K562 (cell line): ENCODE data around the gene CSDE1. TPM values are rescaled to one million over a fixed set of nuclear protein-coding genes. Genes with fewer than 3 reads are reported as not detected.

Experiments used
- ATAC-seq: fragments of 200-7000 bp; cut with Tn5 transposase; 3 replicates; pipeline ENCODE4 v1.9.1; 2020; ENCODE audit warnings: moderate library complexity
- BruUV-seq: library from RNA; stranded (reverse); fragments of 400-500 nt; replicated peaks from 2 replicates; lab custom pipeline; 2021; lab: Mats Ljungman, UMichigan
- CTCF ChIA-PET: fragments of 300-600 bp; formaldehyde crosslinking; extraction: SDS; loops from one replicate; lab custom pipeline; 2021; ENCODE audit warnings: low intra/inter-chr PET ratio; lab: Yijun Ruan, JAX
- POLR2A ChIA-PET: fragments of 300-600, 350-650 bp; sonication (Branson Sonifier 250); formaldehyde crosslinking; extraction: SDS; loops from one replicate; lab custom pipeline; 2021; ENCODE audit warnings: antibody characterized with exemption, inconsistent platforms; lab: Yijun Ruan, JAX
- DNase-seq, 4 experiments: peaks; one replicate each; pipeline versions ENCODE4 v3.0.0 to v3.0.0-alpha.2; 2011 to 2018; ENCODE audit warnings: low spot score in 3 of 4, mixed read lengths in 3 of 4; ENCODE audit errors: extremely low read depth in 1 of 4
- FAIRE-seq: peaks from 2 replicates; lab custom pipeline; 2011; peaks lifted over from hg19 to GRCh38; lab: Jason Lieb, UNC
- H2AFZ ChIP-seq: 2 replicates; pipeline ENCODE4 v1.6.0; 2011; ENCODE audit warnings: low read depth, low read length, control low read depth, inconsistent platforms
- H3K27ac ChIP-seq: fragments of 200-600 bp; 3 replicates; pipeline ENCODE4 v1.8.0; 2011; ENCODE audit warnings: low read depth, mild to moderate bottlenecking, control low read depth, inconsistent platforms, low read length, moderate library complexity, mixed read lengths; ENCODE audit errors: extremely low read depth
- H3K27me3 ChIP-seq, 2 experiments: fragments of 300-600 bp in 1 of 2; 2 replicates in 1 of 2; 3 replicates in 1 of 2; pipeline versions ENCODE4 v1.6.0 to v1.8.0; 2011; ENCODE audit warnings: inconsistent platforms in 2 of 2, low read length in 2 of 2, mild to moderate bottlenecking in 1 of 2, mixed read lengths in 1 of 2, moderate library complexity in 1 of 2; ENCODE audit not compliant: control insufficient read depth in 2 of 2, insufficient read depth in 2 of 2
- H3K36me3 ChIP-seq: fragments of 300-600 bp; 3 replicates; pipeline ENCODE4 v1.8.0; 2011; ENCODE audit warnings: mild to moderate bottlenecking, low read length, inconsistent platforms; ENCODE audit not compliant: control insufficient read depth, insufficient read depth
- H3K4me1 ChIP-seq, 2 experiments: fragments of 200-600 bp in 1 of 2; replicated peaks in 1 of 2; 2 replicates in 1 of 2; 3 replicates in 1 of 2; pipeline versions ENCODE4 v1.5.1 to v1.8.0; 2011; ENCODE audit warnings: inconsistent platforms in 2 of 2, low read length in 2 of 2, mild to moderate bottlenecking in 1 of 2, mixed read lengths in 1 of 2, moderate library complexity in 1 of 2; ENCODE audit not compliant: control insufficient read depth in 2 of 2, insufficient read depth in 2 of 2
- H3K4me2 ChIP-seq: 2 replicates; pipeline ENCODE4 v1.6.1; 2011; ENCODE audit warnings: low read length, control low read depth, inconsistent platforms, mixed read lengths; ENCODE audit not compliant: insufficient read depth
- H3K4me3 ChIP-seq: fragments of 200-600 bp; sonication (generic), shearing (Covaris generic); 2 replicates; pipeline ENCODE4 v1.5.1; 2016; ENCODE audit warnings: control low read depth, inconsistent platforms
- H3K79me2 ChIP-seq: fragments of 200-600 bp; 3 replicates; pipeline ENCODE4 v1.8.0; 2011; ENCODE audit warnings: low read length, inconsistent platforms; ENCODE audit not compliant: control insufficient read depth, insufficient read depth
- H3K9ac ChIP-seq, 2 experiments: 2 replicates each; pipeline versions ENCODE4 v1.6.0 to v1.6.1; 2011; ENCODE audit warnings: low read depth in 2 of 2, low read length in 2 of 2, control low read depth in 1 of 2, inconsistent platforms in 1 of 2, mild to moderate bottlenecking in 1 of 2, mixed read lengths in 1 of 2; ENCODE audit not compliant: insufficient read depth in 1 of 2
- H3K9me1 ChIP-seq: one replicate; pipeline ENCODE4 v1.6.0; 2011; ENCODE audit warnings: inconsistent platforms, mild to moderate bottlenecking, low read length, moderate library complexity; ENCODE audit not compliant: control insufficient read depth, insufficient read depth
- H3K9me3 ChIP-seq: replicated peaks from 2 replicates; pipeline ENCODE4 v1.5.1; 2011; ENCODE audit warnings: low read depth, low read length, inconsistent platforms; ENCODE audit not compliant: control insufficient read depth, insufficient read depth
- H4K20me1 ChIP-seq: replicated peaks from 2 replicates; pipeline ENCODE4 v1.6.1; 2011; ENCODE audit warnings: low read length, inconsistent platforms, mixed read lengths; ENCODE audit not compliant: control insufficient read depth, insufficient read depth
- ARID3A ChIP-seq: IDR thresholded peaks from 2 replicates; pipeline ENCODE4 v1.6.1; 2012; ENCODE audit warnings: low read depth, low read length, improper control_type of control experiment, borderline replicate concordance
- E2F4 ChIP-seq: sonication (generic); formaldehyde crosslinking; IDR thresholded peaks from 2 replicates; pipeline ENCODE4 v1.8.0; 2022; ENCODE audit warnings: mild to moderate bottlenecking, low read depth, missing genetic modification reagents
- GATAD2A ChIP-seq: fragments of 450-650 bp; IDR thresholded peaks from 2 replicates; pipeline ENCODE4 v1.6.1; 2017
- ILF3 ChIP-seq: fragments of 450-650 bp; IDR thresholded peaks from 2 replicates; pipeline ENCODE4 v1.6.1; 2018; ENCODE audit warnings: antibody characterized with exemption, mild to moderate bottlenecking, moderate library complexity, borderline replicate concordance
- TCFL5 ChIP-seq: fragments of 250-450 bp; sonication (Bioruptor Pico); conservative IDR thresholded peaks from 2 replicates; pipeline ENCODE4 v1.6.1; 2021; ENCODE audit warnings: mild to moderate bottlenecking, moderate library complexity, matching md5 sums
- TRIM24 ChIP-seq, 2 experiments: fragments of 450-650 bp; IDR thresholded peaks; 2 replicates each; pipeline ENCODE4 v1.6.1; 2016
- ZBTB49 ChIP-seq: sonication (generic); formaldehyde crosslinking; IDR thresholded peaks from 2 replicates; pipeline ENCODE4 v1.8.0; 2022; ENCODE audit warnings: missing genetic modification reagents, mild to moderate bottlenecking, borderline replicate concordance
- WGBS: fragments of 100-300 bp; shearing (Covaris generic); methylation state at CpG from one replicate; pipeline ENCODE4 v1.1.6; 2016; ENCODE audit warnings: low coverage, mixed read lengths; ENCODE audit not compliant: insufficient coverage; ENCODE audit errors: missing lambda C conversion rate; 5-methylcytosine and 5-hydroxymethylcytosine counted together
- in situ Hi-C: fragments of 300-500 bp; cut with MboI; formaldehyde crosslinking; loops from 4 replicates; pipeline ENCODE4 v1.15.0; 2018; ENCODE audit warnings: inconsistent platforms, mixed read lengths
- intact Hi-C: fragments of 100-400 bp; cut with micrococcal nuclease; formaldehyde crosslinking; loops from 2 replicates; pipeline ENCODE4 v1.14.2; 2022
- polyA plus RNA-seq, 8 experiments: library from polyadenylated mRNA; depleted of rRNA in 4 of 8; stranded (reverse) in 5 of 8; unstranded in 3 of 8; fragments of >200 nt; fragmentation: Nextera tagmentation in 2 of 8; fragmentation: Illumina TruSeq in 1 of 8; extraction: Ambion mirVana in 2 of 8; extraction: Trizol in 1 of 8; gene quantifications; 2 replicates each; pipeline versions ENCODE4 v1.2.1 to v1.2.3, GENCODE V29; 2011 to 2014; ENCODE audit warnings: inconsistent platforms in 1 of 8, missing spikeins in 1 of 8
- total RNA-seq, 7 experiments: library from RNA; depleted of rRNA in 6 of 7; stranded (reverse); fragments of >200 nt in 6 of 7; fragmentation: Illumina TruSeq in 2 of 7; extraction: Trizol in 2 of 7; gene quantifications; 2 replicates each; pipeline versions ENCODE4 v1.2.1 to v1.2.3, GENCODE V29; 2011 to 2021; ENCODE audit warnings: low replicate concordance in 1 of 7

The CSDE1 gene
- total and polyA plus RNA-seq, 9 of the 15 experiments (the other 6 are each of a cell fraction or from before 2014, with no cell fraction given), result 174 to 538 (median 403) TPM

GRCh38 chr1:114735479-114735878, 22.3 kb downstream of the CSDE1 start:
- no peak overlapping the region for H3K27ac ChIP-seq
- no TSS peak for BruUV-seq
- H2AFZ ChIP-seq, result no peak overlapping the region
- ChIA-PET CTCF (no interaction called here), POLR2A (interaction anchor here (1.2 kb wide), 1 partner anchor 9 kb away, joined by 3 read pairs; no protein-coding TSS in a partner anchor)
- H3K79me2 ChIP-seq, result peaks cover 39% of the 10 kb centered on the region
- H3K9me1 ChIP-seq, result no peaks in the 10 kb centered on the region
- no peak overlapping the region for H3K4me3 ChIP-seq
- H3K27me3 ChIP-seq, result no peaks in the 10 kb centered on the region
- no peak overlapping the region for H3K9ac ChIP-seq
- H3K36me3 ChIP-seq, result peaks cover 97% of the 10 kb centered on the region
- no peak overlapping the region for H3K4me2 ChIP-seq
- FAIRE-seq (peak; percentile 15), ATAC-seq (no peak), DNase-seq (no peak)
- intact Hi-C loops, result loop anchor here (2.0 kb wide), 1 partner anchor 19 kb away; the partner anchor contains the start of gene NRAS
- no peaks in the 10 kb centered on the region for H4K20me1 ChIP-seq
- WGBS, result 93% methylated on average over 1 of the region's 1 CpG
- in situ Hi-C loops, result no loop called here
- no peaks in the 10 kb centered on the region for H3K9me3 ChIP-seq
- H3K4me1 ChIP-seq, result no peaks in the 10 kb centered on the region
- TF ChIP-seq ARID3A (no peak), TCFL5 (CRISPR knock-in tag) (no peak), ZBTB49 (CRISPR knock-in tag) (no peak), E2F4 (CRISPR knock-in tag) (no peak), ILF3 (0 out of 2 replicates have a peak, but pooled peaks have one; percentile 16), TRIM24 (IDR thresholded peaks at IDR 0.05) (no peak), GATAD2A (no peak)
- TF ChIP-seq, all 486 proteins: peak for 1
